IMR-90 (cell line): ENCODE measurements around the gene MBTPS1. TPM values are rescaled to one million over a fixed set of nuclear protein-coding genes. Genes with fewer than 3 reads are reported as not detected.

Source experiments
- ATAC-seq: fragments of 200-7000 bp; cut with Tn5 transposase; 2 replicates; pipeline ENCODE4 v1.9.1; 2020; ENCODE audit warnings: low read depth, mild to moderate bottlenecking, moderate library complexity
- BruUV-seq: library from RNA; stranded (reverse); fragments of 400-500 nt; replicated peaks from 2 replicates; lab custom pipeline; 2021; lab: Mats Ljungman, UMichigan
- CTCF ChIA-PET: fragments of 300-600 bp; formaldehyde crosslinking; extraction: SDS; loops from one replicate; lab custom pipeline; 2021; ENCODE audit warnings: antibody characterized with exemption; lab: Yijun Ruan, JAX
- POLR2A ChIA-PET: fragments of 300-600 bp; sonication (Branson Sonifier 250); formaldehyde crosslinking; loops from one replicate; lab custom pipeline; 2022; ENCODE audit warnings: antibody characterized with exemption; ENCODE audit not compliant: unreplicated experiment; lab: Charles Lee
- DNase-seq: peaks from one replicate; pipeline ENCODE4 v3.0.0; 2013
- H2AFZ ChIP-seq: replicated peaks from 2 replicates; pipeline ENCODE3; 2013; ENCODE audit warnings: low read length, mild to moderate bottlenecking; ENCODE audit not compliant: poor library complexity
- H2AK5ac ChIP-seq: 2 replicates; pipeline ENCODE4 v1.6.1; 2013; ENCODE audit warnings: low read depth, low read length, inconsistent platforms
- H2AK9ac ChIP-seq: replicated peaks from 2 replicates; pipeline ENCODE3; 2013; ENCODE audit warnings: mild to moderate bottlenecking, low read depth, low read length, moderate library complexity; ENCODE audit not compliant: poor library complexity
- H2BK120ac ChIP-seq: 2 replicates; pipeline ENCODE4 v1.6.1; 2013; ENCODE audit warnings: low read depth, low read length, inconsistent platforms
- H2BK15ac ChIP-seq: 3 replicates; pipeline ENCODE4 v1.6.1; 2013; ENCODE audit warnings: low read depth, low read length, inconsistent platforms
- H2BK20ac ChIP-seq: 2 replicates; pipeline ENCODE4 v1.6.1; 2013; ENCODE audit warnings: low read depth, mild to moderate bottlenecking, inconsistent platforms, low read length, moderate library complexity
- H2BK5ac ChIP-seq: 2 replicates; pipeline ENCODE4 v1.6.1; 2013; ENCODE audit warnings: mild to moderate bottlenecking, low read depth, low read length, inconsistent platforms; ENCODE audit not compliant: poor library complexity, severe bottlenecking
- H3K14ac ChIP-seq: replicated peaks from 2 replicates; pipeline ENCODE4 v1.6.1; 2013; ENCODE audit warnings: low read depth, low read length, inconsistent platforms
- H3K18ac ChIP-seq: 2 replicates; pipeline ENCODE4 v1.6.1; 2013; ENCODE audit warnings: low read depth, low read length, control low read depth
- H3K23ac ChIP-seq: 2 replicates; pipeline ENCODE4 v1.6.1; 2013; ENCODE audit warnings: low read depth, low read length, inconsistent platforms
- H3K27ac ChIP-seq: 2 replicates; pipeline ENCODE4 v1.5.1; 2013; ENCODE audit warnings: mild to moderate bottlenecking, control low read depth, low read length; ENCODE audit not compliant: insufficient read depth
- H3K27me3 ChIP-seq: 2 replicates; pipeline ENCODE4 v1.6.1; 2013; ENCODE audit warnings: low read length; ENCODE audit not compliant: control insufficient read depth, insufficient read depth
- H3K36me3 ChIP-seq: 2 replicates; pipeline ENCODE4 v1.6.1; 2013; ENCODE audit warnings: low read length, mixed read lengths; ENCODE audit not compliant: control insufficient read depth, insufficient read depth
- H3K4ac ChIP-seq: 2 replicates; pipeline ENCODE4 v1.6.1; 2013; ENCODE audit warnings: low read depth, low read length, inconsistent platforms
- H3K4me1 ChIP-seq: 2 replicates; pipeline ENCODE4 v1.6.1; 2013; ENCODE audit warnings: low read length, mixed read lengths; ENCODE audit not compliant: control insufficient read depth, insufficient read depth
- H3K4me2 ChIP-seq: 2 replicates; pipeline ENCODE4 v1.6.1; 2013; ENCODE audit warnings: low read depth, mild to moderate bottlenecking, control low read depth, low read length, moderate library complexity
- H3K4me3 ChIP-seq: 2 replicates; pipeline ENCODE4 v1.5.1; 2013; ENCODE audit warnings: low read depth, mild to moderate bottlenecking, control low read depth, low read length, moderate library complexity; ENCODE audit not compliant: insufficient read depth
- H3K56ac ChIP-seq: 2 replicates; pipeline ENCODE4 v1.6.1; 2013; ENCODE audit warnings: low read length, inconsistent platforms; ENCODE audit not compliant: insufficient read depth; ENCODE audit errors: extremely low read depth
- H3K79me1 ChIP-seq, 2 experiments: 2 replicates each; pipeline ENCODE4 v1.6.1; 2013; ENCODE audit warnings: low read length in 2 of 2, inconsistent platforms in 1 of 2, low read depth in 1 of 2
- H3K9ac ChIP-seq: 2 replicates; pipeline ENCODE4 v1.6.1; 2013; ENCODE audit warnings: low read depth, low read length, control low read depth
- H3K9me1 ChIP-seq: 2 replicates; pipeline ENCODE4 v1.6.1; 2013; ENCODE audit warnings: low read length, inconsistent platforms; ENCODE audit not compliant: insufficient read depth
- H3K9me3 ChIP-seq: 2 replicates; pipeline ENCODE4 v1.6.1; 2013; ENCODE audit warnings: low read length; ENCODE audit not compliant: control insufficient read depth, insufficient read depth
- H4K20me1 ChIP-seq: 2 replicates; pipeline ENCODE4 v1.6.1; 2013; ENCODE audit warnings: low read length, inconsistent platforms; ENCODE audit not compliant: insufficient read depth
- H4K5ac ChIP-seq: 2 replicates; pipeline ENCODE4 v1.6.1; 2013; ENCODE audit warnings: mild to moderate bottlenecking, low read depth, low read length, control low read depth
- H4K8ac ChIP-seq, 2 experiments: 2 replicates each; pipeline ENCODE4 v1.6.1; 2013; ENCODE audit warnings: low read depth in 2 of 2, low read length in 2 of 2, control low read depth in 1 of 2, inconsistent platforms in 1 of 2
- H4K91ac ChIP-seq: 2 replicates; pipeline ENCODE4 v1.6.1; 2013; ENCODE audit warnings: low read depth, low read length, inconsistent platforms; ENCODE audit not compliant: insufficient read depth
- BHLHE40 ChIP-seq: fragments of 150-350 bp; IDR thresholded peaks from 2 replicates; pipeline ENCODE4 v1.6.1; 2016; ENCODE audit warnings: mild to moderate bottlenecking, low read depth, low read length
- CEBPB ChIP-seq: IDR thresholded peaks from 2 replicates; pipeline ENCODE4 v1.6.1; 2012; ENCODE audit warnings: low read depth, low read length, improper control_type of control experiment
- CHD1 ChIP-seq: IDR thresholded peaks from 2 replicates; pipeline ENCODE4 v1.6.1; 2012; ENCODE audit warnings: low read depth, low read length, improper control_type of control experiment
- CTCF ChIP-seq: conservative IDR thresholded peaks from 2 replicates; pipeline ENCODE4 v1.5.1; 2012; ENCODE audit warnings: mild to moderate bottlenecking, low read depth, low read length, improper control_type of control experiment
- MAFK ChIP-seq: IDR thresholded peaks from 2 replicates; pipeline ENCODE4 v1.6.1; 2012; ENCODE audit warnings: low read depth, low read length, improper control_type of control experiment
- MAZ ChIP-seq: IDR thresholded peaks from 2 replicates; pipeline ENCODE4 v1.6.1; 2012; ENCODE audit warnings: low read depth, mild to moderate bottlenecking, low read length, improper control_type of control experiment, moderate library complexity, borderline replicate concordance
- NFE2L2 ChIP-seq: fragments of 150-350 bp; IDR thresholded peaks from 2 replicates; pipeline ENCODE4 v1.6.1; 2016; ENCODE audit warnings: low read depth, mild to moderate bottlenecking, low read length
- RCOR1 ChIP-seq: IDR thresholded peaks from 2 replicates; pipeline ENCODE4 v1.6.1; 2012; ENCODE audit warnings: mild to moderate bottlenecking, low read length, improper control_type of control experiment; ENCODE audit not compliant: insufficient replicate concordance
- RFX5 ChIP-seq: IDR thresholded peaks from 2 replicates; pipeline ENCODE4 v1.8.0; 2012; ENCODE audit warnings: low read depth, mild to moderate bottlenecking, low read length, moderate library complexity
- SMC3 ChIP-seq: fragments of 150-350 bp; IDR thresholded peaks from 2 replicates; pipeline ENCODE4 v1.6.1; 2016; ENCODE audit warnings: low read depth, mild to moderate bottlenecking, antibody characterized with exemption, low read length, moderate library complexity
- WGBS, 2 experiments: methylation state at CpG; one replicate each; pipeline versions ENCODE4 v1.1.5 to v1.1.7; 2013; ENCODE audit warnings: missing lambda C conversion rate in 2 of 2; ENCODE audit not compliant: insufficient read length in 1 of 2; ENCODE audit errors: extremely low coverage in 2 of 2; 5-methylcytosine and 5-hydroxymethylcytosine counted together
- dilution Hi-C: fragments of 300-500 bp; cut with HindIII; formaldehyde crosslinking; loops from one replicate; pipeline ENCODE4 v1.14.3; 2018; ENCODE audit warnings: low sequenced_read_pairs; ENCODE audit not compliant: unreplicated experiment
- in situ Hi-C: fragments of 300-500 bp; cut with MboI; formaldehyde crosslinking; loops from 3 replicates; pipeline ENCODE4 v1.14.3; 2019; ENCODE audit warnings: low sequenced_read_pairs, inconsistent platforms, mixed read lengths
- intact Hi-C: fragments of 100-400 bp; cut with micrococcal nuclease; formaldehyde crosslinking; loops from 2 replicates; pipeline ENCODE4 v1.10.0; 2022
- polyA plus RNA-seq, 3 experiments: library from polyadenylated mRNA; depleted of rRNA; stranded (reverse); fragments of >200 nt; gene quantifications; 2 replicates each; pipeline ENCODE4 v1.2.3, GENCODE V29; 2012; ENCODE audit warnings: low replicate concordance in 1 of 3
- total RNA-seq: library from RNA; depleted of rRNA; stranded (reverse); fragments of >200 nt; gene quantifications from 2 replicates; pipeline ENCODE4 v1.2.3, GENCODE V29; 2012
- TF ChIP-seq, protein P1 (sequence below): fragments of 150-350 bp; IDR thresholded peaks from 2 replicates; pipeline ENCODE4 v1.6.1; 2017; ENCODE audit warnings: mild to moderate bottlenecking, antibody characterized with exemption, low read length, low read depth

MBTPS1 gene
- total and polyA plus RNA-seq, 2 of the 4 experiments (the other 2 are of a cell fraction) = 59.0 to 70.4 TPM

DNA sequence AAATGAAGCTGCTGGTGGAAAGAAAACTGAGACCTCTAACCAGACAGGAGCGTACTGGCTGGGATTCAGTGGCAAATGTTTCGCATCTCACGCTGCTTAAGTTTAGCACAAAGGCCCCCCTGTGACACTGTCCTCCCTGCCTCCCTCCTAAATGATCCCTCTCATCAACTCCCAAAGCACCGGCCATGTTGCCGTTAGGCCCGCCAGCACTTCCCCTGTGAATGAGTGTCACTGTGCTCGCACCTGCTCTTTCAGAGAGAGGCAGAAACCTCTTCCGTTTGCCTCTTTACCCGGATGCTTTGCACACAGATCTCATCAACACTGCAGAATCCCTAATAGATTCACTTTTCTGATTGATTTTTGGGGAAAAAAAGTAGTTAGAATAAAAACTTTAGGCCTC lies 26.5 kb downstream of the MBTPS1 start:
- Histone ChIP-seq H2BK20ac (no peak overlapping the region), H3K4me1 (no peaks in the 10 kb centered on the region), H4K20me1 (0 out of 2 replicates have a peak, but pooled peaks cover 2% of the 10 kb centered on the region), H3K18ac (no peak overlapping the region), H3K27ac (no peak overlapping the region), H3K4me2 (no peak overlapping the region), H2BK15ac (no peak overlapping the region), H2BK120ac (no peak overlapping the region), H3K14ac (no peak overlapping the region), H2BK5ac (no peak overlapping the region), H3K4me3 (no peak overlapping the region), H2AFZ (no peak overlapping the region), H3K9me3 (no peaks in the 10 kb centered on the region), H3K23ac (no peak overlapping the region), H3K9ac (no peak overlapping the region), H3K36me3 (peaks cover 60% of the 10 kb centered on the region), H3K56ac (no peak overlapping the region), H4K8ac (no peak overlapping the region), H3K9me1 (no peaks in the 10 kb centered on the region), H4K91ac (no peak overlapping the region), H4K5ac (no peak overlapping the region), H2AK5ac (no peak overlapping the region), H3K27me3 (no peaks in the 10 kb centered on the region), H2AK9ac (no peak overlapping the region), H3K4ac (no peak overlapping the region), H3K79me1 (peaks cover 0 to 2% of the 10 kb centered on the region in 2 experiments; a peak in 1 of 4 replicates)
- no peak for ATAC-seq
- in situ Hi-C loops (no loop called here), dilution Hi-C loops (no loop called here), intact Hi-C loops (no loop called here)
- TF ChIP-seq CTCF (no peak), RCOR1 (no peak), SMC3 (no peak), NFE2L2 (no peak), CEBPB (no peak), MAFK (no peak), BHLHE40 (no peak), RFX5 (no peak), MAZ (no peak), CHD1 (no peak)
- TF ChIP-seq, protein P1, sequence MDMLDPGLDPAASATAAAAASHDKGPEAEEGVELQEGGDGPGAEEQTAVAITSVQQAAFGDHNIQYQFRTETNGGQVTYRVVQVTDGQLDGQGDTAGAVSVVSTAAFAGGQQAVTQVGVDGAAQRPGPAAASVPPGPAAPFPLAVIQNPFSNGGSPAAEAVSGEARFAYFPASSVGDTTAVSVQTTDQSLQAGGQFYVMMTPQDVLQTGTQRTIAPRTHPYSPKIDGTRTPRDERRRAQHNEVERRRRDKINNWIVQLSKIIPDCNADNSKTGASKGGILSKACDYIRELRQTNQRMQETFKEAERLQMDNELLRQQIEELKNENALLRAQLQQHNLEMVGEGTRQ = no peak
- ChIA-PET CTCF (interaction anchor here (1.2 kb wide), 1 partner anchor 25 kb away, joined by 3 read pairs; no protein-coding TSS in a partner anchor), POLR2A (no interaction called here)
- BruUV-seq = no TSS peak
- DNase-seq = no peak
- WGBS, 2 experiments = no CpG with 5 or more reads among the region's 9 CpGs
